ENCODE measurements around the gene SEMA3F.

Gene SEMA3F

DNA sequence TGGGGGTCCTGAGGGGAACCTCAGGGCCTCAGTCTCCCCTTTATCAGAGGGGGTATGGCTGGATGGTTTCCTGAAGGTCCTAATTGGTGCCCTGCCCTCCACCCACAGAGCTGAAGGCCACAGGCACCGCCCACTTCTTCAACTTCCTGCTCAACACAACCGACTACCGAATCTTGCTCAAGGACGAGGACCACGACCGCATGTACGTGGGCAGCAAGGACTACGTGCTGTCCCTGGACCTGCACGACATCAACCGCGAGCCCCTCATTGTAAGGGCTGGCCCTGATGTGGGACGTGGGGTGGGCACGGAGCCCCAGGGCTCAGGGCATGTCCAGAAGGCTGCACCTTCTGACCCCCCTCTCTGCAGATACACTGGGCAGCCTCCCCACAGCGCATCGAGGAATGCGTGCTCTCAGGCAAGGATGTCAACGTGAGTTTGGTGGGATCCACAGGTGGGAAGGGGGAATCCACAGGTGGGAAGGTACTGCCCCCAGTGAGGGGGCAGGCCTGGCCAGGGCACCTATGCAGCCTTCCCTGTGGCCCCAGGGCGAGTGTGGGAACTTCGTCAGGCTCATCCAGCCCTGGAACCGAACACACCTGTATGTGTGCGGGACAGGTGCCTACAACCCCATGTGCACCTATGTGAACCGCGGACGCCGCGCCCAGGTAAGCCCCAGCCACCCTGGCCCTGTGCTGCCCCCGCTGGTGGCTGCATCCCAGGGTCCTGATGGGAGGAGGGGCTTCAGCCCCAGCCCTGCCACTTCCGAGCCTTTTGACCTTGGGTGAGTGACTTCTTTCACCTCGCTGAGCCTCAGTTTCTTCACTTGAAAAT is 18.8 kb downstream of the SEMA3F start:
- DNase-seq: no peak

DNA sequence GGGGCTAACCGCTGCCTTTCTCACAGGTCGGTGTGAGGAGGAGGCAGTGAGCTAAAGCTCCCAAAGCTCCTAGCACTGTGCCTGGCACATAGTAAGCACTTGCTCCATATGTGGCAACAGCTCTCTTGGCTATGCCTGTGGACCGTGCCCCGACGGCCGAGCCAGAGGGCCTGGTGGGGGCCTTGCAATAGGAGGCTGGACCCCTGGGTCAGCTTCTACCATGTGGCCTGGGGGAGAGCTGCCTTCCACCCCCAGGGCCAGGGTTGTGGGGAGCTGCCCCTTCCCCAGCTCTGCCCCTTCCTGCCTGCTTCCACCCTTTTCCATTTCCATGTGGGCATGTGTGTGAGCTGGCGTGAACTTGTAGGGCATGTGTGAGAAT is 19.4 kb downstream of the SEMA3F start:
- no peak for DNase-seq

DNA sequence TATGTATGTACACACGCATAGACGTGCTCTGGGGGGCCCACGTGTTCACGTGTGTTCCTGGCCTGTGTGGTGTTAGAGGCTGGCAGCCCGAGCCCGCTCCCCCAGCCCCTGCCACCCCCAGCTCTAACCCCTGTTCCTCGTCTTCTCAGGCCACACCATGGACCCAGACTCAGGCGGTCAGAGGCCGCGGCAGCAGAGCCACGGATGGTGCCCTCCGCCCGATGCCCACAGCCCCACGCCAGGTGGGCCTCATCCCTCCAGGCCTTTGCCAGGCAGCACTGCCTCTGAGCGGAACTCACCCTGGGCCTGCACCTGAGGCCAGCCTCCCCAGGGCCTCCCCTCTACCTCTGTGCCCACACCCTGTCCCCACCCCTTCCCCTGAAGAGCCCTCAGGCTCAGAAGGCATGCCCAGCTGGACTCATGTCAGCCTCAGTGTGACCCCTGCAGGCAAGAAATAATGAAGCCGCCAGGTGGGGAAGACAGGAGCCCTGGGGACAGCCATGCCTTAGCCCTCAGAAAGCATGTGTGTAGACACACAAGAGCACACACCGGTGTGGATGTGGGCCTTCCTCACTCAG is 19.9 kb downstream of the SEMA3F start:
- no peak for DNase-seq

DNA sequence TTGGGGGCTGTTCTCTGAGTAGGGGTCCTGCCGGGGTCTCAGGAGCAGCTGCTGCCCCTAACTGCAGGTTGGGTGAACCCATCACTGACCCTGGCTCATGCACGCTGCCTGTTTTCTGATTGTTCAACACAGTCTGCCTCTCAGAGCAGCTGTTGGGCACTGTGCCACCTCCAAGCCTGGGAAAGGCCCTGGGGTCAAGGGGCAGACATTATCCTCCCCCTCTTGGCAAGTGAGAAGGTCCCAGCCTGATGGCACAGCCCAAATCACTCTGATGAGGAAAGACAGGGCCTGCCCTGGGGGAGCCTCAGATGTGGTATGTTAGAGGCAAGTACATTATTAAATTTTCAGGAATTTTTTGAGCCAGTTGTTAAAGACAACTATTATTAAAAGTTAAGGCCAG is 22.2 kb downstream of the SEMA3F start:
- DNase-seq: no peak

DNA sequence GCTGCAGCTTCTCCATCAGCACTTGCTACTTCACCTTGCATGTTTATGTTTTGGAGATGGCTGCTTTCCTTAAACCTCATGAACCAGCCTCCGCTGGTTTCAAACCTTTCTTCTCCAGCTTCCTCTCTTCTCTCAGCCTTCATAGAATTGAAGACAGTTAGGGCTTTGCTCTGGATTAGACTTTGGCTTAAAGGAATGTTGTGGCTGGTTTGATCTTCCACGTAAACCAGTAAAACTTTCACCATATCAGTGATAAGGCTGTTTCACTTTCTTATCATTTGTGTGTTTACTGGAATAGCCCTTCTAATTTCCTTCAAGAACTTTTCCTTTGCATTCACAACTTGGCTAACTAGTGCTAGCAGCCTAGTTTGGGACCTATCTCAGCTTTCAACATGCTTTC is 24.6 kb downstream of the SEMA3F start:
- no peak for DNase-seq

DNA sequence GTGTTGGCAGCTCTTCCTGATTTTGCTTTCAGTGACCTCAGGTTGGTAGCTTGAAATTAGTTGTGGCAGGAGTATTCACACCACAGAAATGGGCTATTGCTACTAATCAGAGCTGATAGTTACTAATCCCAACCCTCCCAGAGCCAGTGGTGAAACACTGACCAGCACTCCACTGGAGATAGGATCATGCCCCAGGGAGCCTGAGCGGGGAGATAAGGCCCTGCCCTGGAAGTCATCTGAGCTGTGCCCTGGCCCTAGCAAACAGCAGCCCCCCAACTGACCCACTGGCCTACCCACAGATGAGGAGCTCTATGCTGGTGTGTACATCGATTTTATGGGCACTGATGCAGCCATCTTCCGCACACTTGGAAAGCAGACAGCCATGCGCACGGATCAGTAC is 26.9 kb downstream of the SEMA3F start:
- no peak for DNase-seq

DNA sequence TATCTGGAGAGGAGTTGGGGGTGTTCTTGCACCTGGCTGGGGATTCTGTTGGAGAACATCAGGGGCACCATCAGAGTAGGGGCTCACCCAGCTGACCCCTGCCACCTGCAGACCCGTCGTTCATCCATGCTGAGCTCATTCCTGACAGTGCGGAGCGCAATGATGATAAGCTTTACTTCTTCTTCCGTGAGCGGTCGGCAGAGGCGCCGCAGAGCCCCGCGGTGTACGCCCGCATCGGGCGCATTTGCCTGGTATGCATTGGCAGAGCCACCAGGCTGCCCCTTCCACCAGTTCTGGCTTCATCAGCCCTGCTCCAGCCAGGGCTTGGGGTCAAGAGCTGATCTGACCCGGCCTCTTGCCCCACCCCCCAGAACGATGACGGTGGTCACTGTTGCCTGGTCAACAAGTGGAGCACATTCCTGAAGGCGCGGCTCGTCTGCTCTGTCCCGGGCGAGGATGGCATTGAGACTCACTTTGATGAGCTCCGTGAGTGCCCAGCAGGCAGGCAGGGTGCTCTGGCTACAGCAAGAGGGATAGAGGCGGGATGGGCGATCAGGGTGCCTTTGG is 27.5 kb downstream of the SEMA3F start:
- no peak for DNase-seq

DNA sequence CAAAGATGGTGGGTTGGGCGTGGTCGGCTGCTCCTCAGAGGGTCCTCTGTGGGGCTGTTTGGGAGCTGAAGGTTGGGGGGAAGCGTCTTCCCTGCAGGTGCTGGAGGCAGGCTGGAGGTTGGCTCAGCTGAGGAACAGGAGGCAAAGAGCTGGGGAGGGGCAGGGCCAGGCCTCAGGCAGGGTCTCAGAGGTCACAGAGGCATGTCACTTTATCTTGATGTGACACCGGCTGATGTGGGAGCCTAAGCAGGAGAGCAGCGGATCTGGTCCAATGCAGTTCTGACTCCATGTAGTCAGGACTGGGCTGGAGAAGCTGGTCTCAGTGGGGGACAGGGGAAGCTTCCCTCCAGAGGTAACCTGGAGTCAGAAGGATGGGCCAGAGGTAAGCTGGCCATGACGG is 28.6 kb downstream of the SEMA3F start:
- DNase-seq: no peak

DNA sequence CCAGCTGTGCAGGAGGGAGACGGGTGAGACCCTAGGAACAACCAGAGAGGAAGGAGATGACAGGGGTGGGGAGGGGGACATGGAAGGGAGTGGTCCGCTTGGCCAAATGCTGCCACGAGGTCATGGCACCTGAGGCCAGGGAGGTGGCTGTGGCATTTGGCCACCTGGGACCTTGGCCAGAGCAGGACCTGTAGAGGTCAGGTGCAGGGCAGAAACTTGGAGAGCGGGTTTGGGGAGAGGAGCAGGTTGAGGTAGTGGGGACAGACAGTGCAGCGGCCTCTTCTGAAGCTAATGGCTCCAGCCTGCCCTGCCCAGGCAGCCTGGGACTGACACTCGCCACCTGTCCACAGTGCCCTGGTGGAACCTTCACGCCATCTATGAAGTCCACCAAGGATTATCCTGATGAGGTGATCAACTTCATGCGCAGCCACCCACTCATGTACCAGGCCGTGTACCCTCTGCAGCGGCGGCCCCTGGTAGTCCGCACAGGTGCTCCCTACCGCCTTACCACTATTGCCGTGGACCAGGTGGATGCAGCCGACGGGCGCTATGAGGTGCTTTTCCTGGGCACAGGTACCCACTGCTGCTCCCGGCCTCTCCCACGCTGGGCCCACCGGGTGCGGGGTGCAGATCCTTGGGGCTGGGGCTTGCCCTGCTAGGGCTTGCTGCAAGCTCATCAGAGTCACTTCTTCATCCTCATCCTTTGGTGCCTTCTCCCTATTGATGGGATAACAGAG is 29.3 kb downstream of the SEMA3F start:
- DNase-seq: no peak

DNA sequence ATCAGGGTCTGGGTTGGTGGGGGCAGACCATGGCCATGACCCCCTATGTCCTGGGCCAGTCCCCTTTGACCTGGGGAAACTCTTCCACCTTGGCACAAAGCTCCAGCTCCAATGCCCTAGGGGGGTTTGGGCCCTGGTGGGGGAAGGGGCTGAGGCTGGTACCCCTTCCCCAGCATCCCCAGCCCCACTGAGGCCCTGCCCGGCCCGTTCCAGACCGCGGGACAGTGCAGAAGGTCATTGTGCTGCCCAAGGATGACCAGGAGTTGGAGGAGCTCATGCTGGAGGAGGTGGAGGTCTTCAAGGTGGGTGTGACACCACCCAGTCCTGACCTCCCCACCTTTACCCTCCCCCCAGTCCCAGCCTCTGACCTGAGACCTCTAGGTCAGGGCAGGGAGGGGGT is 30.1 kb downstream of the SEMA3F start:
- DNase-seq: no peak

DNA sequence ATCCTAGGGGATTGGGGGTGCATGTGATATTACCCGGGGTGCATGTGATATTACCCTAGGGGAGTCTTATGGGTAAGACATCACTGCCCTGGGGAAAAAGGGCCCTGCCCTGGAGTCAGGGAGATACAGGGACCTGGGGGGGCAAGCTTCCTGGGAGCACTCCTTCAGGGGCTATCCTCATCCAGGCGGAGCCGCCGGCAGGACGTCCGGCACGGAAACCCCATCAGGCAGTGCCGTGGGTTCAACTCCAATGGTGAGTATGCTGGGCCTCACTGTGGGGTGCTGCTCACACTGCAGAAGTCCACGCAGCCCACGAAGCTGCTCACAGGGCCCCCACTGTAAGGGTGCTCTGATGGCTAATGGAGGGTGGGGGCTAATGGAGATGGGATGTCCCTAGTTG is 31.0 kb downstream of the SEMA3F start:
- DNase-seq: no peak

DNA sequence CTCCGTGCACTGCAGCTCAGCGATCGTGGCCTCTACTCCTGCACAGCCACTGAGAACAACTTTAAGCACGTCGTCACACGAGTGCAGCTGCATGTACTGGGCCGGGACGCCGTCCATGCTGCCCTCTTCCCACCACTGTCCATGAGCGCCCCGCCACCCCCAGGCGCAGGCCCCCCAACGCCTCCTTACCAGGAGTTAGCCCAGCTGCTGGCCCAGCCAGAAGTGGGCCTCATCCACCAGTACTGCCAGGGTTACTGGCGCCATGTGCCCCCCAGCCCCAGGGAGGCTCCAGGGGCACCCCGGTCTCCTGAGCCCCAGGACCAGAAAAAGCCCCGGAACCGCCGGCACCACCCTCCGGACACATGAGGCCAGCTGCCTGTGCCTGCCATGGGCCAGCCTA is 32.6 kb downstream of the SEMA3F start:
- DNase-seq: no peak

DNA sequence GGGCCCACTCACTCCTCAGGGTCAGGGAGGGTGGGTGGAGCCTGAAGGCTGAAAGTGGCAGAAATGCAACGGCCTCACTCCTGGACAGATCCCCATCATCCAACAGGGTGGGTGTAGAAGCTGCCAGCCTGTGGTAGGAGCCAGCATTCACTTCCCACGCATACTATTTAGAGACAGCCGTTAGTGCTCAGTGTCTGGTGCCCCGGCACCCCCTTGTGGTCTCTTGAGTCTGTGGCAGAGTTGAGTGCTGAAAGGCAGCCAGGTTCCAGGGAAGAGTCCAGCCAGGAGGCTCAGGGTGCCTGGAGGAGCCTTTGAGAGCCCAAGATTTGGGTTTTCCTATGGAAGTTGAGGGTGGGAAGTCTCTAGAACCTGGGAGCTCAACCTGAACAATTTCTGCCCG is 34.1 kb downstream of the SEMA3F start:
- peak; percentile 28 for DNase-seq

DNA sequence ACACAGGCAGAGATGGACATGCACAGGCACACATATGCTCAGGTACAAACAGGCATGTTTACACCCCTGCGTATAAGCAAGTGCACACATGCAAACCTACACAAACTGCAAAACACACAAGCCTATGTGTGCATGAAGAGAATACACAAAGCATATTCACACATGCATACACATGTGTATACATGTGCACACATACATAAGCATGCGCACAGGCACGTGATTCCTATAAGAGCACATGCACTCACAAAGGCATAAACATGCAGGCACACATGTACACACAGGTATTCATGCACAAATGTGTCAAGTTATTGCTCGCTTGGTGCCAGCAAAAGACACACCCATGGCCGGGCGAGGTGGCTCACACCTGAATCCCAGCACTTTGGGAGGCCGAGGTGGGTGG is 34.9 kb downstream of the SEMA3F start:
- DNase-seq: no peak

DNA sequence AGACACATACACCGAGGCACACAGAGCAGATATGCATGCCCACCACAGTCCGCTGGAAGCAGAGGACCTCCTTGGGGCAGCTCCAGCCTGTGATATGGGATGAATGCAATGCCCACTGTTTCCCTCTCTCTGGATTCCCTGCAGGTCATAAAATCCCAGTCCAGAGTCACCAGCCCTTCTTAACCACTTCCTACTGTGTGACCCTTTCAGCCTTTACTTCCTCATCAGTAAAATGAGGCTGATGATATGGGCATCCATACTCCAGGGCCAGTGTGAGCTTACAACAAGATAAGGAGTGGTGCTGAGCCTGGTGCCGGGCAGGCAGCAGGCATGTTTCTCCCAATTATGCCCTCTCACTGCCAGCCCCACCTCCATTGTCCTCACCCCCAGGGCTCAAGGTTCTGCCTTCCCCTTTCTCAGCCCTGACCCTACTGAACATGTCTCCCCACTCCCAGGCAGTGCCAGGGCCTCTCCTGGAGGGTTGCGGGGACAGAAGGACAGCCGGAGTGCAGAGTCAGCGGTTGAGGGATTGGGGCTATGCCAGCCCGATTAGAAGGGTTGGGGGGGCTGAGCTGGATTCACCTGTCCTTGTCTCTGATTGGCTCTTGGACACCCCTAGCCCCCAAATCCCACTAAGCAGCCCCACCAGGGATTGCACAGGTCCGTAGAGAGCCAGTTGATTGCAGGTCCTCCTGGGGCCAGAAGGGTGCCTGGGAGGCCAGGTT is 36.0 kb downstream of the SEMA3F start, which contains the start of gene GNAT1:
Gene GNAT1, plus strand, starts transcription at position 675 of the 725 bp plus-strand sequence. CDS start 116 bp downstream, outside the sequence.
- no peak for DNase-seq

DNA sequence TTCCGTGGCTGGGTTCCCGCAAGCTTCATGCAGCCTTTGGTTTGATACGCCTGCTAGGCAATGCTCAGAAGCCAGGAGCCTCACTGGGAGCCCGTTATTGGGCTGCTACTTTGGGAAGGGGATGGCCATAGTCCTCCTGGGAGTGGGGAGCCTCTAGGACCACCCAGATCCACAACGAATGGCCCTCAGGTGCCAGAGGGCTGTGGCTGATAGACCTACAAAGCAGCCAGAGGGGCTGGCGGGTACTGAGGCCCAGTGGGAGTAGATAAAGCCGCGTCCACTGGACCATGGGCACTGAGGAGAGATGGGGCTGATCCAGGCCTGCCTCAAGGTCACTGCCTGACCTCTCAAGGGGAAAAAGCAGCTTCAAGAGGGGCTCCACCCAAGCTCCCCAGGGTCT is 37.0 kb downstream of the SEMA3F start:
- no peak for DNase-seq

DNA sequence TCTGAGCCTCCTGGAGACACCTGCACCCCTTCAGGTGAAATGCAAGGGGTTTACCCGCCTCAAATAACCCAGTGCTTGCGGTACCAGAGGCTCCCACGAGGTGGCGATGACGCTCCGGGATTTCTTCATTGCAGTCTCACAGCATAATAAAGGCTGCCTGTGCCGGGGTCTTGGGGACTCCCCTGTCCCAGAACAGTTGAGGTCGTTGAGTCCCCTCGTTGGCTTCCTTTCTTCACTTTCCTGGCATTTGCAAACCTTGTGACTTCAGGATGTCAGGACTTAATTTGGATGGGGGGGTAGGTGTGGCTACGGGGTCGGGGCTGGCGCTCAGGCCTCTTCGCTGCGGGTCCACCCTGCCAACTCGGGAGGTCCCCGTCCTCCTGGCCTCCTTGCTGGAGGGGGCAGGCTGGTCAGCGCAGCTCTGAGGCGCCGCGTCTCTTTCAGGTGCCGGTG is 37.6 kb downstream of the SEMA3F start:
- peak; percentile 57 for DNase-seq

DNA sequence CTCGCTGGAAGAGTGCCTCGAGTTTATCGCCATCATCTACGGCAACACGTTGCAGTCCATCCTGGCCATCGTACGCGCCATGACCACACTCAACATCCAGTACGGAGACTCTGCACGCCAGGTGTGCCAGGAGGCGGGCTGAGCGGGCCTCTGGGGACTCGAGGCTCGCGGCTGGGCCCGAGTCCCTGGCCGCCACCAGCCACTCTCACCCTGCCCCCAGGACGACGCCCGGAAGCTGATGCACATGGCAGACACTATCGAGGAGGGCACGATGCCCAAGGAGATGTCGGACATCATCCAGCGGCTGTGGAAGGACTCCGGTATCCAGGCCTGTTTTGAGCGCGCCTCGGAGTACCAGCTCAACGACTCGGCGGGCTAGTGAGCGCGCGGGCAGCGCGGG is 38.2 kb downstream of the SEMA3F start:
- peak; percentile 10 for DNase-seq

DNA sequence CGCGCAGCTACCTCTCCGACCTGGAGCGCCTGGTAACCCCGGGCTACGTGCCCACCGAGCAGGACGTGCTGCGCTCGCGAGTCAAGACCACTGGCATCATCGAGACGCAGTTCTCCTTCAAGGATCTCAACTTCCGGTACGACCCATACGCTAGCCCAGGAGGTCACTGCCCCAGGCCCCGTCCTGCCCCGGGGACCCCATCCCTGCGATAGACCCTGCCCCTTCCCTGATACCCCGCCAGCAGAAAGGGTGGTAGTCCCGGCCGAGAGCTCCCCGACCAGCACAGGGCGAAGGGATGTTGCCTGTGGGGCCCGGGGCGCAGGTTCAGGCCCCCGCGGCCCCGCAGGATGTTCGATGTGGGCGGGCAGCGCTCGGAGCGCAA is 38.6 kb downstream of the SEMA3F start:
- DNase-seq: no peak

DNA sequence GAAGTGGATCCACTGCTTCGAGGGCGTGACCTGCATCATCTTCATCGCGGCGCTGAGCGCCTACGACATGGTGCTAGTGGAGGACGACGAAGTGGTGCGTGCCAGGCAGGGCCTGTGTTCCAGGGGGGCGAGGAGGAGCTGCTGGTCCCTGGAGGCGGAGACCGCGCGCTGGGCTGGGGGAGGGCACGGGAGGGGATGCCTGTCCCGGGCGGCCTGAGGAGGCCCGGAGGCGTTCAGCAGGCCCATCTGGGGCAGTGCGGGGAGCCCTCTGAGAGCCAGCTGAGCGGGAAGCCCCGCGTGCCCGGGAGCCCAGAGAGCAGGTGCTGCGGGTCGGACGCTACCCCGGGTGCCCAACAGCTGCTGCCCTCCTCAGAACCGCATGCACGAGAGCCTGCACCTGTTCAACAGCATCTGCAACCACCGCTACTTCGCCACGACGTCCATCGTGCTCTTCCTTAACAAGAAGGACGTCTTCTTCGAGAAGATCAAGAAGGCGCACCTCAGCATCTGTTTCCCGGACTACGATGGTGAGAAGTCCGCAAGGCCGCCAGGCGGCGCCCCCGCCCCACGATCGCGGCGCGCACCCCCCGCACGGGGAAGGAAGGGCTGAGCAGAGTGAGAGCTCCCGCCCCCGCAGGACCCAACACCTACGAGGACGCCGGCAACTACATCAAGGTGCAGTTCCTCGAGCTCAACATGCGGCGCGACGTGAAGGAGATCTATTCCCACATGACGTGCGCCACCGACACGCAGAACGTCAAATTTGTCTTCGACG is 39.2 kb downstream of the SEMA3F start:
- DNase-seq: no peak

DNA sequence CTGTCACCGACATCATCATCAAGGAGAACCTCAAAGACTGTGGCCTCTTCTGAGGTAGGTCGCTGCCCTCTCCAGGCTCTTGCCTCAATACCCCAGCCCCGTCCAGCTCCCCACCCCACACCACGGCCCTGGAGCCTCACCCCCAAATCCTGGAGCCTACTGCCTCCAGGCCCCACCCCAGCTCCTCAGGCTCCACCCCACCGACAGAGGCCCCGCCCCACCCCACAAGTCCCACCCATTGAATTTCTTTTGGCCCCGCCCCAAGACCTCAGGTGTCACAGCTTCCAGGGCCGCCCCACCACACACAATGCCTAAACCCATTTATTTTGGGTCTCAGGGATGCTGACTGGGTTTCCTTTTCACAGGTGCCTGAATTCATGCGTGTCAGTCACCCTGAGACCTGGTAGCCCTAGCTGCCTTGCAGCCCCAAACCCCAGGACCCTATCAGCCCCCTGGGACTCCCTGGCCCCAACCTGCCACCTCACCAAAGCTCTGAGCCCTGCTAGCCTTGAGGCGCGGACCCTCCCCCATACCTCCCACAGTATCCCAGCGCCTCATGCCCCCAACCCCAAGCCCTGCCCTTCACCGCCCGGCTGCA is 39.9 kb downstream of the SEMA3F start:
- DNase-seq: no peak
